GM18526 (cell line): ENCODE data around the gene ANKRD33.

Source experiments
- POLR2A ChIP-seq: IDR thresholded peaks from 3 replicates; pipeline ENCODE4 v1.6.1; 2011; ENCODE audit not compliant: insufficient read length; ENCODE audit errors: extremely low read depth

Gene ANKRD33, protein sequence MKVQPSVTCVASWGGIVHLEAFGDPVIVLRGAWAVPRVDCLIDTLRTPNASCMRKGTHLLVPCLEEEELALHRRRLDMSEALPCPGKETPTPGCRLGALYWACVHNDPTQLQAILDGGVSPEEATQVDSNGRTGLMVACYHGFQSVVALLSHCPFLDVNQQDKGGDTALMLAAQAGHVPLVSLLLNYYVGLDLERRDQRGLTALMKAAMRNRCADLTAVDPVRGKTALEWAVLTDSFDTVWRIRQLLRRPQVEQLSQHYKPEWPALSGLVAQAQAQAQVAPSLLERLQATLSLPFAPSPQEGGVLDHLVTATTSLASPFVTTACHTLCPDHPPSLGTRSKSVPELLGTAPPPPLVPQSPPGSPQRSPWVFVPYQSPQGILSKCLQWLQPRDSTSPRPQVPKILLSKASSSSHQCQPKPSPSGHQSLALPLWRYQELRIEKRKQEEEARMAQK

DNA sequence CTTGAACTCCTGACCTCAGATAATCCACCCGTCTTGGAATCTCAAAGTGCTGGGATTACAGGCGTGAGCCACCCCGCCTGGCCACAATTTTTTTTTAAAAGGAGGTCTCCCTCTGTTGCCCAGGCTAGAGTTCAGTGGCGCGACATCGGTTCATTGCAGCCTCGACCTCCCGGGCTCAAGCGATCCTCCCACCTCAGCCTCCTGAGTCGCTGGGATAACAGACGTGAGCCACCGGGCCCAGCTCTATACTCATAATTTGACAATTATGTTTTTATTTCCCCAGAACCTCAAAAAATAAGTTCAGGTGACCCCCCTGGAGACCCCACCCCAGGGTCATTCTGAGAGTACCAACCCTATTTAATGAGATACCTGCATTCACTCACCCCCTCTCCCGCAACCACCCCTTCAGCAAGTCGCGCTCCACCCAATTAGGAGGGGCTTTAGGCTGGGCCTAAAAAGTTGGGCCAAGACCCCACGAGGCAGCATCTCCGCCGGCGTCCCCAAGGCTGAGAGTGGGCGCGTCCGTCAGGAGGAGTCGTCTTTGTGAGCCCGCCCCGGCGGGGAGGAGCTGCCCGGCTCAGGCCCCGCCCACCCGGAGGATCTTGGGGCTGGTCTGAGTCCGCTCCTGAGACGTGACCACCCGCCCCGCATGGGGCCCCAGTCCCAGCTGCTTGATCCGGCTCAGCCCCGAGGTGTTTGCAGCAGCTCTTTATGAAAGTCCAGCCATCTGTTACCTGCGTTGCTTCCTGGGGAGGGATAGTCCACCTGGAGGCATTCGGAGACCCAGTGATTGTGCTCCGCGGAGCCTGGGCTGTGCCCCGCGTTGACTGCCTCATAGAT, at the start of gene ANKRD33:
Gene ANKRD33, plus strand, starts transcription at position 628 of the 840 bp plus-strand sequence. Its CDS starts 84 bp downstream, at position 712.
- TF ChIP-seq POLR2A: no peak

DNA sequence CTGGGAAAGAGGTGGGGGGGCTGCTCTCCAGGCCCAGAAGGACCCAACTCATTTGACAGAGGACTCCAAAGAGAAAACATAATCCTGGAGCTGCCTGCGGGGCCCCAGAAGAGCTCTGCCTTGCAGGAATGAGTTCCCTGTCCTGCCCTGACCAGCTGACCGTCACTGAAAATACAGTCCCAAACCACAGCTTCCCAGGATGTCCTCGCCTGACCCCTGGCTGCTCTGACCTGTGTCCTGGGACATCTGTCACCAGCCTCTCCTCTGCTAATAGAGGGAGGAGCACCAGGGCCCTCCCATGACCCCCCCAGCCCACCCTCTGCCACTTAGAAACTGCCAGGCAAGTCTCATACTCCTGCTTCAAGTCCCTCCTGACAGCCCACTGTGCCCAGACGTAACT, 49.1 kb upstream of the ANKRD33 start:
- TF ChIP-seq POLR2A: no peak

DNA sequence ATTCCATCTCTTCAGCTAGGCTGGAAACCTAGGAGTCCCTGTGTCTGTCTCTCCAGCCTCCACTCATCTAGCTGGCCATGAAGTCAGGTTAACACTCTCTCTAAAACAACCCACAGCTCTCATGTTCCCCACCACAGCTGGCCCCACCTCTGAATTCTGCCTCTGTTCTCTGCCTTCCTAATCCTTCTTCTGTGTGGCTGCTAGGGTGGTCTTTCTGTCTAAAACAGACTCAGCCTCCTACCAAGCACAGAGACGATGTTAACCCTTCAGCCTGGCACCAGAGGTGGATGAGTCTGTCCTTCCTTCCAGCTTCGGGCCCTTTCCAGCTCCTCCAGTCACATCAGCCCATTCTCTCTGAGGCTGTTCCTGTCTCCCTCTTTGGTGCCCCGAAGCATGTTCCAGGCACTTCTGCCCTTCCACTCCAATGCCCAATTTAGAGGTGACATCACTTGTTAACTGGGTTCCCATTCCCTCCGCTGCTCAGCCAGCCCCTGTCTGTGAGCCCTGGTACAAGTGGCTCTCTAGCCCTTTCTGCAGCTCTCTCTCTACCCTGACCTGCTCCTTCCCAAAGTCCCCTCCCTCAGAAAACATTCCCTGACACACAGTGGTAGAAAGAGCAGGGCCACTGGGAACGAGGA, 48.5 kb upstream of the ANKRD33 start:
- TF ChIP-seq POLR2A: no peak

DNA sequence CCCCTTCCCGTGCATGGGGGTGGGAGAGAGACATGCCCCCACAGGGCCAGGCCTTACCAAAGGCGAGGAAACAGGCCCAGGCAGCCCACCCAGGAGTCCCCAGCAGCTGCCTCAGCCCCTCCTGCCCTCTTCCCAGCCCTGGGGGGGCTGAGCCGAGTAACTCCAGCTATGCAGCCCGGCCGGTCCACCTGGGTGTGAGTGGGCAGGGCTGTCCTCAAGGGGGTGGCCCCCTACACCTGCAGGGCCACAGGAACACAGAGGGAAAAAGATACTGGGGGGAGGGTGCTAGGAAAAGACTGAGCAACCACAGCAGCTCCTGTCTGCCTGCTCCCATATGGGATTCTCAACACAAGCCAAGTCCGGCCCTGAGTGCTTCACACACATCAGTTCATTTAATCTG, 46.9 kb upstream of the ANKRD33 start:
- no peak for TF ChIP-seq POLR2A

DNA sequence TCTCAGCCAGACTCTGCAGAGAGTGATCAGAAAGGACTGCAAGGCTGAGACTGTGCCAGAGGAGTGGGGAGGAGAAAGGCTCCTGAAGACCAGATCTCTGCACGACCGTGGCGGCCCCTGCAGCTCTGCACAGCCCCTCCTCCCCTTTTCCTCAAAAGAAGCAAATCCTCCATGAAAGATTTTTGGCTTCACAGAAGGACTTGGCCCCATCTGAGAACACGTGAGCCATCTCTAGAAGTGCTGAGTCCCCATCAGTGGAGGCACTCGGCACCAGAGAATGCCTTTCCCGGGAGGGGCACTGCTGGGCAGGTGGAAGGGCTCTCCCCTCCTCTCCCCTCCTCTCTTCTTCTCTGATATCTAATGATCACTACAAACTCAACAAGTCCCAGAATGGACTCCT, 46.2 kb upstream of the ANKRD33 start:
- no peak for TF ChIP-seq POLR2A

DNA sequence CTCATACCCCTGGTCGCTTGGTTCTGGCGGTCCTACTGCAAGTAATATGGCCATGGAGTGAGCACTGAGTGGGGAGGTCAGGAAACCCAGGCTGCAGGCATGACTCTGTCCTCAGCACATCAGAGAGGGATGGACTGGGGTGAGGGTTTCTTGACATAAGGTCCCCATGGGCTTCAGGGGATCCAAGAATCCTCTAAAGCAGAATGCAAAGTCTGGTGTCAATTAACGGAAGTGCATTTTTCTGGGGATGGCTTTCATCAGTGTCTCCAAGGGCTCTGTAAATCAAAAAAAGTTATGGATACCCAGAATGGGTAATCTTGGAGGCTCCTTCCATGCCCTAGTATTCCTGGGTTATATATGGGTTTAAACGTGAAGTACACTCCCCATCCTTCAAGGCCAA, 43.0 kb upstream of the ANKRD33 start:
- TF ChIP-seq POLR2A: no peak

DNA sequence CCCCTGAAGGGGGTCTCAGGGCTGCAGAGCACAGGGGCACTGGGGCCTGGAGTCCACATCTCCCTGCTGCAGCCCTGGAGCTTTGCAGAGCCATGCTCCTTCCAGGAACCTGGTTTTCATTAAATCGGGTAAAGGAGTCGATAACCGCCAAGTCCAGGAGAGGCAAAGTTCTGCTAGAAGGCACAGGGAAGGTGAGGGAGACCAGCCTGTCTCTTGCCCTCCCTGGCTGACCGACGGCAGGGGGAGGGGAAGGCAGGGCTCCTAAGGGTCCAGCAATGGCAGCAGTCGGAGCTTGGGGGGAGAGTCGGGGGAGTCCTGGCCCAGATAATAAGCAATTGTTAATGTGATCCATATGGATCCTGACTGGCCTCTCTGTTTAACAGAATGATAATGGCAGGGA, 42.4 kb upstream of the ANKRD33 start:
- no peak for TF ChIP-seq POLR2A

DNA sequence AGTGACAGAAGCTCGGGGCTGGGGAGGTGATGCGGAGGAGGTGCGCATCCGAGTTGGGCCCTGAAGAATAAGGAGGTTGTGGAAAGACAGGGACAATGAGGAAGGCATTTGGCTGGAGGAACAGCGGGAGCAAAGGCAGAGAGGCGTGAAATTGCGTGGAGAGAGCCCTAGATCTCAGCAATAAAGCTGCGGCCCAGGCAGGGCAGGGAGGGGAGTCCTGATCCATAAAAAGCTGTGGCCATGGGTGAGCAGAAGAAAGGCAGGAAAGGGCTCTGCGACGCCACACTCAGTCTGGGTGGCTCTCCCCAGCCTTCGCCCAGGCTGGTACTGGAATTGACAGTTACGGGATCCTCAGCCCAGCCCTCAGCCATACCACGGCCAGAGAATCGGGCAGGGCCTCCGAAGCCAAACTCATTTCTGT, 41.6 kb upstream of the ANKRD33 start:
- no peak for TF ChIP-seq POLR2A

DNA sequence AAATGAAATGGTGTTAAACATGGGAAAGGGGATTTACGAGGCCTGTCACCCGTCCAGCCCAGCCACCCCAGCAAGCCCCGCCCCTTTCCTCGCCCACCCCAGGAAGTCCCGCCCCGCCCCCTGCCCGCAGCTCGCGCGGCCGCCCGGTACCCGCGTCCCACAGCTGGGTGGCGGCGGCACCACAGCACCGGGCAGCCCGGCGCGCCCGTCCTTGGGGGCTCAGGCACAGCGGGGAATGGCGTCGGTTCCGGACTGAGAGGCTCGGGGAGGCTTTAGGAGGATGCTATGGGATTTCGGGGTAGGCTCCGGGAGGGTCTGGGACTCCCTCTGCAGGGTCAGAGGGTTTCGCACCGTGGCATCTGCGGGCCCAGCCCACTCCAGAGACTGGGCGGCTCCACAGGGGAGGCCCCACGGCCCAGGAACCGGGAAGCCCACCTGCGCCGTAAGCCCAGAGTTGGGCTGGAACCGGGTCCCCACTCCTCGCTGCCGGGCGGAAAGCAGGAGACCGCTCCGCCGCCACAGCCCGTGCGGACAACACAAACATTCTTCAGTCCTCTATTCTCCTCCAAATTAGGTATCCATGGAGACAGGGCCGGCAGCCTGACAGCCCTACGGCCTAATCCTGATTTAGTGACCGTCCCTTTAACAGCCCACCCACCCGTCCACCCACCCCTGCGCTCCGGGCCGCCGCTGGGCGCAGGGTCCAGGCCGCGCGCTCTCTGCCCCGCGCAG, 40.8 kb upstream of the ANKRD33 start:
- no peak for TF ChIP-seq POLR2A

DNA sequence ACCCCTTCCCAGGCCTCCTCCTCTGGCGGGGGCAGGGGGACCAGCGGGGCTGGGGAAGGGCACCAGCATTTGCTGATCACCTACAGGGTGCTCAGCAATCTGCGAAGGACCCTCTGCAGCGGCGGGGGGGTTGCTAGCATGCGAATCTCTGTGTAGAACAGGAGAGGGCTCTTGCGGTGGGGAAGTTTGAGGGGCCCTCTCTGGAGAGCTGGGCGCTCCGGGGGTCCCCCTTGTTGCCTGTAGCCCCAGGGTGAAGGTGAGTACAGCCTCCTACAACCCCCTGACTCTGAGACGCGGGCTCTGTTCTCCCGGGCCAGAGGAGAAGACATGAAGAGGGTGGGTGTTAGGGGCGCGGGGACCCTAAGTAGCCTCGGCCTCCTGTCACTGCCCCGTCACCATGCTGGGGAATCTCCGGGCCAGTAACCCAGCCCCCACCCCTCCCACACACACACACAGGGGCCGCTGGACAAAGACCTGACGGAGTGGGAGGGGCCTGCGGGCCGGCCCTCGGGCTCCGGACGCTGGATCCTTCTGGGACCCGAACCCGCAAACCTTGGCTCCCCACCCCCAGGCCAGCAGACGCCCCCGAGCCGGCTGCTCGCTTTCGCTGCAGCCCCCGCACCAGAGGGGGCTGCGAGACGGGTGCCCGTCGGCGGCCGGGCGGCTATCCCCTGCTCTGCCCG, 40.1 kb upstream of the ANKRD33 start:
- no peak for TF ChIP-seq POLR2A

DNA sequence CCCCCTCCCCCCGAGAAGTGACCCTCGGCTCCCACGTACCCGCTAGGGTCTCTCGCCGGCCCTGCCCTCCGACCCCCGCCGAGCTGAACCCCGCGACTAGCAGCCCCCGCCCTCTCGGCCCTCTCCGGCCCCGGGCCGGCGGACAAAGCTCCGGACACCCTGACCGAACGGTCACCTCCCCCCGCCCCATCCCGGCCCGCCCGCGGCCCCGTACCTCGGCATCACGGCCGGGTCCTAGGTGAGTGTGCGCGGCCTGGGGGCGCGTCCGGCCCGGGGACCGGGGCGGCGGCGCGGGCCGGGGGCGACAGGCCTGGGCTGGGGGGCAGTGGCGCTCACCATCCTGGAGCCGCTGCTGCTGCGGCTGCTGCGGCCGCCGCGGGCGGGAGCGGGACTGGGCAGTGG, 39.6 kb upstream of the ANKRD33 start, which contains the start of gene FIGNL2:
Gene FIGNL2, minus strand, starts transcription at position 393 of the 402 bp plus-strand sequence. CDS start 26,305 bp downstream, outside the sequence.
- TF ChIP-seq POLR2A: no peak

DNA sequence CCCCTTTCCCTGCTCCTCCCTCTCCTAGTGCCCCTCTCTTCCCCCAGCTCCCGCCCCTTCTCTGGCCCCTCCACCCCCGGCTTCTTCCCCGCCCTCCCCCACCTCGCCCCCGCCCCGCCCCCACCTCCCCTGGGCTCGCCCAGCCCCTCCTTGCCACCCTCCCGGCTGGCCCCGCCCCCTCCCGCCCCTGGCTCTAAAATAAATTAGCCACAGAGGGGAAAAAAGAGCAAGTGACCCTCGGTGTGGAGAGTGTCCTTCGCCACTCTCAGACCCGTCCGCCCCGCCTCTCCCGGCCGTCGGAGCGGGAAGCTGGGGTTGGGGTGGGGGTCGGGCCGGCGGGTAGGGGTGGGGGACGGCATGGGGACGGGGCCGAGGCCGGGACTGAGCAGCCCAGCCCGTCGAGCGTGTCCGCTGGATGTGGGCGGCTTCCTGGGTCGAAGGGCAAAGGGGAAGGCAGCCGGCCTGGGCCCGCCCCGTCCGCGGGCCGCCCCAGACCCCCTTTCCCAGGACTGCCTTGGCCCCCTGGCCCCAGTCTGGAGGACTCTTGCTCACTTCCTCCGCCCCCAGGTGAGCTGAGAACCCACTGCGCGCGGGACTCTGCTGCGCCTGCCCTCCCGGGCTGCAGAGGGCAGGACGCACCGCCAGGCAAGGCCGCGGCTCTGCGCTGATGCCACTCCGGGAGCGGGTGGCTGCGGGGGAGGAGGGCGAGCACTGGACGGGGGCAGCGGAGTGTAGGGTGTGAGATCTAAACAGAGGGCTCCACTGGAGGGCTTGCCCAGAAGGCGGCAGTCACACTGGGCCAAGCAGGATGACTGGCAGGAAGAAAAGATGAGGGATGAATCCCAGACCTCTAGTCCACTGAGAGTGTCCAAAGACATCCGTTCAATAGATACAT, 38.8 kb upstream of the ANKRD33 start:
- TF ChIP-seq POLR2A: no peak
